WI38 (cell line): ENCODE results near the gene ABCG4.
"Not testable (repeated sequence)": the region's sequence is repeated elsewhere in the genome, so short reads cannot be mapped to it uniquely, and the experiment has no call there.

ENCODE experiments used
- H3K4me3 ChIP-seq: 2 replicates; pipeline ENCODE4 v1.5.1; 2011; ENCODE audit warnings: low read depth, mild to moderate bottlenecking, control low read depth, low read length
- CTCF ChIP-seq: IDR thresholded peaks from 2 replicates; pipeline ENCODE4 v1.5.1; 2012; ENCODE audit warnings: low read depth, mild to moderate bottlenecking, control low read depth, low read length

Gene ABCG4

DNA sequence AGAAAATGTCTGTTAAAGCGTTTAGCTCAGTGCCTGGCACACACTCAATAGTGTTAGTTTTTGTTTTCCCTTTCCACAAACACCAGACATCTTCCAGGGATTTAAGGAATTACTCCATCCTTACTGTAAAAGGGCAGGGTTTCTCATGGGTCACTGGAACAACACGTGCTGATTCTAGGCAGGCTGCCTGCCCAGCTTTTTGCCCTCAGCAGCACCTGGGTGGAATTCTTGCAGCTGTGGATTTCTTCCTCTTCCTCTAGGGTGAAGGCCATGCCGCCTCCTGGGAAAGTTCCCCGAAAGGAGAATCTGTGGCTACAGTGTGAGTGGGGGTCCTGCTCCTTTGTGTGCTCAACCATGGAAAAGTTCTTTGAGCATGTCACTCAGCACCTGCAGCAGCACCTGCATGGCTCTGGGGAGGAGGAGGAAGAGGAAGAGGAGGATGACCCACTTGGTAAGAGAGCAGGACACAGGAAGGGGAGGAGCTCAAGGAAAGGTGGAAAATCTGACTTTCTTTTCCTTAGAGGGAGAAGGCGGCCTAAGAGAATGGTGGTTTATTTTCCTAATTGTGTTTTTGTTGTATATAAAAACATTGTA, 22.1 kb upstream of the ABCG4 start:
- no peak overlapping the region for H3K4me3 ChIP-seq
- TF ChIP-seq CTCF, result no peak

GRCh38 chr11:119130662-119131061, 18.2 kb upstream of the ABCG4 start:
- no peak overlapping the region for H3K4me3 ChIP-seq
- no peak for TF ChIP-seq CTCF

GRCh38 chr11:119134389-119134978, 14.4 kb upstream of the ABCG4 start:
- peak; percentile 45; the same call in 1 of the 2 replicates for TF ChIP-seq CTCF
- H3K4me3 ChIP-seq, result no peak overlapping the region

- not testable (repeated sequence) for H3K4me3 ChIP-seq
Observed at GRCh38 chr11:119139276-119139675, 9.6 kb upstream of the ABCG4 start.

- peak; percentile 70 for TF ChIP-seq CTCF
- no peak overlapping the region for H3K4me3 ChIP-seq
Observed at GRCh38 chr11:119144825-119145486, 3.9 kb upstream of the ABCG4 start.

- H3K4me3 ChIP-seq, result no peak overlapping the region
- no peak for TF ChIP-seq CTCF
Observed at GRCh38 chr11:119145551-119145950, 3.3 kb upstream of the ABCG4 start.

GRCh38 chr11:119147604-119148333, 1.1 kb upstream of the ABCG4 start:
- no peak overlapping the region for H3K4me3 ChIP-seq
- no peak for TF ChIP-seq CTCF
